K562 (cell line): ENCODE results near the gene HPSE2. TPM values are rescaled to one million over a fixed set of nuclear protein-coding genes. Genes with fewer than 3 reads are reported as not detected.

Experiments
- ADNP ChIP-seq: fragments of 200-800 bp; sonication (Bioruptor generic); IDR thresholded peaks from 2 replicates; pipeline ENCODE4 v1.6.1; 2016; ENCODE audit warnings: missing genetic modification characterization, missing compliant biosample characterization
- BCLAF1 ChIP-seq, 2 experiments: fragments of 450-650 bp in 1 of 2; IDR thresholded peaks; 2 replicates each; pipeline ENCODE4 v1.6.1; 2011 to 2017; ENCODE audit warnings: low read depth in 2 of 2, antibody characterized with exemption in 1 of 2, borderline replicate concordance in 1 of 2, low read length in 1 of 2, mild to moderate bottlenecking in 1 of 2, mixed read lengths in 1 of 2; ENCODE audit not compliant: control insufficient read depth in 1 of 2
- BHLHE40 ChIP-seq: IDR thresholded peaks from 2 replicates; pipeline ENCODE4 v1.6.1; 2011; ENCODE audit warnings: low read length, improper control_type of control experiment
- CBX3 ChIP-seq, 2 experiments: IDR thresholded peaks; 1 replicate in 1 of 2; 2 replicates in 1 of 2; pipeline ENCODE4 v1.6.1; 2012; ENCODE audit warnings: inconsistent platforms in 2 of 2, low read length in 2 of 2, borderline replicate concordance in 1 of 2, control low read depth in 1 of 2
- CLOCK ChIP-seq: fragments of 250-450 bp; sonication (Bioruptor Pico); IDR thresholded peaks from 2 replicates; pipeline ENCODE4 v1.4.0; 2020; ENCODE audit warnings: mild to moderate bottlenecking, moderate library complexity, borderline replicate concordance
- CREB5 ChIP-seq: fragments of 250-450 bp; sonication (Bioruptor Pico); IDR thresholded peaks from 2 replicates; pipeline ENCODE4 v1.5.0; 2020; ENCODE audit warnings: mild to moderate bottlenecking
- CTBP1 ChIP-seq: fragments of 450-650 bp; IDR thresholded peaks from 2 replicates; pipeline ENCODE4 v1.6.1; 2016; ENCODE audit warnings: borderline replicate concordance
- GTF2A2 ChIP-seq: IDR thresholded peaks from 2 replicates; pipeline ENCODE4 v1.6.1; 2016; ENCODE audit warnings: mild to moderate bottlenecking, missing genetic modification characterization, missing compliant biosample characterization
- MIER1 ChIP-seq: fragments of 450-650 bp; IDR thresholded peaks from 2 replicates; pipeline ENCODE4 v1.6.1; 2016; ENCODE audit warnings: antibody characterized with exemption, mild to moderate bottlenecking, low read depth
- MTA2 ChIP-seq: fragments of 450-650 bp; IDR thresholded peaks from 2 replicates; pipeline ENCODE4 v1.6.1; 2016; ENCODE audit warnings: low read depth
- MYC ChIP-seq, 2 experiments: fragments of 250-450 bp in 1 of 2; sonication (Bioruptor Pico) in 1 of 2; IDR thresholded peaks; 2 replicates each; pipeline versions ENCODE4 v1.5.1 to v1.6.1; 2012 to 2021; ENCODE audit warnings: low read depth in 2 of 2, borderline replicate concordance in 1 of 2, improper control_type of control experiment in 1 of 2, low read length in 1 of 2, mild to moderate bottlenecking in 1 of 2, moderate library complexity in 1 of 2
- MYNN ChIP-seq, 2 experiments: sonication (generic); formaldehyde crosslinking in 1 of 2; IDR thresholded peaks; 2 replicates each; pipeline versions ENCODE4 v1.5.0 to v1.6.1; 2016 to 2020; ENCODE audit warnings: antibody characterized with exemption in 1 of 2, missing genetic modification reagents in 1 of 2
- RCOR1 ChIP-seq, 2 experiments: IDR thresholded peaks; 2 replicates each; pipeline ENCODE4 v1.6.1; 2012; ENCODE audit warnings: low read depth in 2 of 2, low read length in 2 of 2, borderline replicate concordance in 1 of 2, improper control_type of control experiment in 1 of 2
- UBTF ChIP-seq, 2 experiments: IDR thresholded peaks; 2 replicates each; pipeline ENCODE4 v1.6.1; 2012; ENCODE audit warnings: improper control_type of control experiment in 2 of 2, low read depth in 2 of 2, low read length in 2 of 2, borderline replicate concordance in 1 of 2
- XRCC4 ChIP-seq: IDR thresholded peaks from one replicate; pipeline ENCODE4 v1.6.1; 2011; ENCODE audit not compliant: insufficient read depth, insufficient read length; ENCODE audit errors: extremely low read depth
- polyA plus RNA-seq, 8 experiments: library from polyadenylated mRNA; depleted of rRNA in 4 of 8; stranded (reverse) in 5 of 8; unstranded in 3 of 8; fragments of >200 nt; fragmentation: Nextera tagmentation in 2 of 8; fragmentation: Illumina TruSeq in 1 of 8; extraction: Ambion mirVana in 2 of 8; extraction: Trizol in 1 of 8; gene quantifications; 2 replicates each; pipeline versions ENCODE4 v1.2.1 to v1.2.3, GENCODE V29; 2011 to 2014; ENCODE audit warnings: inconsistent platforms in 1 of 8, missing spikeins in 1 of 8
- total RNA-seq, 7 experiments: library from RNA; depleted of rRNA in 6 of 7; stranded (reverse); fragments of >200 nt in 6 of 7; fragmentation: Illumina TruSeq in 2 of 7; extraction: Trizol in 2 of 7; gene quantifications; 2 replicates each; pipeline versions ENCODE4 v1.2.1 to v1.2.3, GENCODE V29; 2011 to 2021; ENCODE audit warnings: low replicate concordance in 1 of 7

HPSE2 gene
- total and polyA plus RNA-seq, 9 of the 15 experiments (the other 6 are each of a cell fraction or from before 2014, with no cell fraction given): 0.03 to 0.10 (median 0.04) TPM; not detected in 2

- TF ChIP-seq ADNP (tag): peak; percentile 97
- 0 out of 4 replicates have a peak, but pooled peaks of 1 of the 2 experiments have one; percentile 20 for TF ChIP-seq RCOR1 (IDR thresholded peaks at IDR 0.05; ENCODE audit: borderline replicate concordance in 1 of 2, low read depth in 2 of 2, low read length in 2 of 2)
- TF ChIP-seq CBX3 (IDR thresholded peaks at IDR 0.05; ENCODE audit: borderline replicate concordance in 1 of 2, low read length in 2 of 2): peak in 1 of 2 experiments; percentile 72; a peak in 1 of 3 replicates
- TF ChIP-seq BCLAF1 (IDR thresholded peaks at IDR 0.05; ENCODE audit: borderline replicate concordance in 1 of 2, control insufficient read depth in 1 of 2, low read depth in 2 of 2, low read length in 1 of 2): no peak
- TF ChIP-seq CLOCK (CRISPR knock-in tag): peak; percentile 90
- TF ChIP-seq MTA2: no peak
- no peak for TF ChIP-seq GTF2A2 (tag)
- peak; percentile 32; the same call in 1 of the 2 replicates for TF ChIP-seq CTBP1
- TF ChIP-seq UBTF (IDR thresholded peaks at IDR 0.05; ENCODE audit: borderline replicate concordance in 1 of 2, low read depth in 2 of 2, low read length in 2 of 2): no peak
- peak; percentile 96 for TF ChIP-seq BHLHE40
- TF ChIP-seq XRCC4: no peak
- no peak for TF ChIP-seq MIER1
- no peak for TF ChIP-seq CREB5 (CRISPR knock-in tag)
- TF ChIP-seq MYNN (IDR thresholded peaks at IDR 0.05): no peak
- no peak for TF ChIP-seq MYNN (CRISPR knock-in tag; IDR thresholded peaks at IDR 0.05)
- TF ChIP-seq MYC (IDR thresholded peaks at IDR 0.05; ENCODE audit: low read depth, low read length): peak; percentile 86
- TF ChIP-seq MYC (CRISPR knock-in tag; IDR thresholded peaks at IDR 0.05; ENCODE audit: borderline replicate concordance, low read depth): no peak
Measured at GRCh38 chr10:98446661-98447221, 788.9 kb downstream of the HPSE2 start, which contains the start of gene HPS1 (continued).
